ENCODE data around the gene STAG1.
"Not testable (repeated sequence)": the region's sequence is repeated elsewhere in the genome, so short reads cannot be mapped to it uniquely, and the experiment has no call there.

STAG1 gene

DNA sequence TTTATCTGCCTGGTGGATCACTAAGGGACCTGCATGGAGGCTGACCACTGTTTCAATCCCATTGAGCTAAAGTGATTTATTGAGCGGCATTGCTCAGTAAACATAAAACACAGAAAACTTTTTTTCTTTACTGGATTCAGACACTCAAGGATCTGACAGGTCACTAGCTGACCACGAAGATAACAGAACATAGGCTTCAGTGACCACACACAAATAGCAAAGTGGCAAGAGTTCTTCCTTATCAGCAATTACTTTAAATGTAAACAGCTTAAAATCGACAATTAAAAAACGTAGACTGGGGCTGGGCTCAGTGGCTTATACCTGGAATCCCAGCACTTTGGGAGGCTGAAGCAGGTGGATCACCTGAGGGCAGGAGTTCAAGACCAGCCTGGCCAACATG is 48.7 kb downstream of the STAG1 start:
- DNase-seq (ENCODE audit: low read depth) = no peak

DNA sequence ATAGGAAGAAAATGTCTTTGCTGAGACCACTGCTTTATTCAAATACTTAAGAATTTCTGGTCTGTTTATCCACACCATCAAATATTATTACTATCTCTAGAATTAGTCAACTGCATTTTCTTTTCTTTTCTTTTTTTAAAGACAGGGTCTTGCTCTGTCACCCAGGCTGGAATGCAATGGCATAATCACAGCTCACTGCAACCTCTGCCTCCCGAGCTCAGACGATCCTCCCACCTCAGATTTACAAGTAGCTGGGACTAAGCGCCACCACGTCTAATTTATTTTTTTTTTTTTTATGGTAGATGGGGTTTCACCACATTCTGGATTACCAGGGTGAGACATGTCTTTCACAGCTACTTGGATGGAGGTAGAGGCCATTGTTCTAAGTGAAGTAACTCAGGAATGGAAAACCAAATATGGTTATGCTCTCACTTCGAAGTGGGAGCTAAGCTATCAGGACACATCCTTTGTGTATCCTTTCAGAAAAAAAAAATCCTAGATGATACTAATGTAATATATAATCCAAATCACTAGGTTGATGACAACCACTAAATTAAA is 52.8 kb downstream of the STAG1 start:
- no peak for DNase-seq (ENCODE audit: low read depth)

GRCh38 chr3:136698361-136698760 is 53.8 kb downstream of the STAG1 start:
- DNase-seq (ENCODE audit: low read depth) = no peak

DNA sequence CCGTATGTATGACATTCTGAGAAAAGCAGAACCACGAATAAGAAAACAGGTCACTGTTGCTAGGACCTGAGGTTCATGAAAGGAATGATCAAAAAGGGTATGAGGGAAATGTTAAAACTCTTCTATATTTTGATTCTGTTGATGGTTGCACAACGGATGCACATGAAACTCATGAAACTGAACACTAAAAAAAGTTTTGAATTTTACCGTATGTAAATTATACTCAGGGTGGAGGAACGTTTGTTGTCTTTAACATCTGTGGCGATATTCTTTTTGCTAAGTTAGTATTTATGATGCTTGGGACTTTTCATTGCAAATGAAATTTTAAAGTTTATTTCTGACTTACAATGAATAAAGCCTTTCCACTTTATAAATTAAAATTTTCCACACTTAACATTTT is 55.4 kb downstream of the STAG1 start:
- no peak for DNase-seq (ENCODE audit: low read depth)

DNA sequence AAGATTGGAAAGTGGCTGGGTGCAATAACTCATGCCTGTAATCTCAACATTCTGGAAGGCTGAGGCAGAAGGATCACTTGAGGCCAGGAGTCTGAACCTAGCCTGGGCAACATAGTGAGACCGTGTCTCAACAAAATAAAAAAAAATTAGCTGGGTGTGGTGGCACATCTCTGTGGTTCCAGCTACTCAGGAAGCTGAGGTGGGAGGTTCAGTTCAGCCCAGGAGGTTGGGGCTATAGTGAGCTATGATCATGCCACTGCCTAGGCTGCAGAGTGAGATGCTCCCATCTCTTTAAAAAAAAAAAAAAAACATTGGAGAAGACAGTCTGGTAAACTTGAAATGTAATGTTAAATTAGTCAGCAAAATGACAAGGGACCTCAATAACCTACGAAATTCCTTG is 57.9 kb downstream of the STAG1 start:
- no peak for DNase-seq (ENCODE audit: low read depth)

DNA sequence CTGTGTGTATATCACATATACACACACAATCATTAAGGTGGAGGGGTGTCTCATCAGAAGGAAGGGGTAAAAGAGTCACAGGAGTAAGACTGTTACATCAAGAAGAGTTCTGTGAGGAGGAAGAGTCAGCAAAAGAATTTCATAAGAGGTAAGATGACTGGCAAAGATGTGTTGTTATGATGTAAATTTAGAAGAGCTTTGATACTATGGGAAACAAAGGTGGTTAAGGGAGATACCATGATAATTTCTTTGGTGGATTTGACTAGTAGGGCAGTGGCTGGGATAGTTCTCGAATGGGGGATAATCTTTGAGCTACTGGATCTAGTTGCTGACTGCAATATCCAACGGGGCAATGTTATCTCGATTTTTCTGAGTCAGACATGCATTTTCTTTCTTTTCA is 61.6 kb downstream of the STAG1 start:
- no peak for DNase-seq (ENCODE audit: low read depth)

GRCh38 chr3:136685882-136686281 is 66.3 kb downstream of the STAG1 start:
- DNase-seq (ENCODE audit: low read depth) = no peak

- no peak for DNase-seq (ENCODE audit: low read depth)
These were observed 69.4 kb downstream of the STAG1 start for GRCh38 chr3:136682740-136683312.

GRCh38 chr3:136678981-136679380 is 73.2 kb downstream of the STAG1 start:
- no peak for DNase-seq (ENCODE audit: low read depth)

DNA sequence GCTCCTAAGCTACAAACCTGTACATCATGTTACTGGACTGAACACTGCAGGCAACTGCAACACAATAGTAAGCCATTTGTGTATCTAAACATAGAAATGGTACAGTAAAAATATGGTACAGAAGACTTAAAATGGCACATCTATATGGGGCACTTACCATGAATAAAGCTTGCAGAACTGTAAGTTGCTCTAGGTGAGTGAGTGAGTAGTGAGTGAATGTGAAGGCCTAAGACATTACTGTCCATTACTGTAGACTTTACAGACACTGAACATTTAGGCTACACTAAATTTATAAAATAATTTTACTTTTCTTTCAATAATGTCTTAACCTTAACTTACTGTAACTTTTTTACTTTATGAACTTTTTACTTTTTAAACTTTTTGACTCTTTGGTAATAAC is 76.2 kb downstream of the STAG1 start:
- no peak for DNase-seq (ENCODE audit: low read depth)

- DNase-seq (ENCODE audit: low read depth) = no peak
These were observed 76.9 kb downstream of the STAG1 start for GRCh38 chr3:136675150-136675858.

DNA sequence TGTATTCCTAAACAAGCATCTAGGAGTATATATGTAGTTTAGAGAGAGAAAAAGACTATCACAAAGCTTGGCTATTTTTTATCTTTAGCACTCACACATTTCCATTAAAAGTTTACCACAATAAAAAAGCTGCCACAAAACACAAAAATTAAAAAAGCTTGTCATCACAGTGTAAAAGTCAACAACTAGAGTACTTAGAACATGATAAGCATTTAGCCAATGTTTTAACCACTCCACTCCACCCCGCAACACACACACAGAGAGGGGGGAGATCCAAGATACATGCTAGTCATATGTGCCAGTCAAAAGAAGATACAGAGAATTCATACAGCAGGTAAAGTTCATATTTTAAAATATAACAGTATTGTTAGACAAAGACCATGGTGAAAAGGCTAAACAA is 79.7 kb downstream of the STAG1 start:
- no peak for DNase-seq (ENCODE audit: low read depth)

DNA sequence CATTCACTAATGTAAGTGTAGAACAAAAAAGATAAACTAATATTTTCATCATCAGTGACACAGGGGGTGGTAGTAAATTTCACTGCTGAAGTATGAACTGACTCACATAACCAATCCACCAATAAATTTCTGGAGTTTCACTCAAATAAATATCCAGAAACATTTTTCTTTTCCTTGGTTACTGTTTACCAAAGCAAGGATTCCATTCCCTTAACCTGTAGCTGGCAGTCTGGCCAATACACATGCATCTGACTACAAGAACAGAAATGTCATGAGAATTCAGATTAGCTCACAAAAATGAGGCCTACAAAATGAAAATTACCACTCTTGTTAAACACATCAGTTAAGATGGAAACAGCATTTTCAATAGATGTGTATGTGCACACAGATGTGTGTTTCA is 80.3 kb downstream of the STAG1 start:
- no peak for DNase-seq (ENCODE audit: low read depth)

DNA sequence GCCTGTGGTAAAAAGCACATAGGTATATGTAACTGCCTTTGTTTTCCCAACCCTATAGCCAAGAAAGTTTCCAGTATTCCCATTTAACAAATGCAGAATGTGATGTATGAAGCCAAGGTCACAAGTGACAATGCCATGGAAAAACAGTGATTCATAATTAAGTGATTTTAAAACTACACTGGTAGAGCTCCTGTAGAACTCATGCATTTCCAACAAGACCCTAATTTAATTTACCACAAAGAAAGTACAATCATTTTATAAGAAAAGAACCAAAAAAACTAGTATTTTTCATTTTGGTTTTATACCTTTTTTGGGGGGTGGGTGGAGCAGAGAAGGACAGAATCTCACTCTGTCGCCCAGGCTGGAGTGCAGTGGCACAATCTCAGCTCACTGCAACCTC is 82.0 kb downstream of the STAG1 start:
- no peak for DNase-seq (ENCODE audit: low read depth)

GRCh38 chr3:136667081-136667480 is 85.1 kb downstream of the STAG1 start:
- DNase-seq (ENCODE audit: low read depth) = no peak

- DNase-seq (ENCODE audit: low read depth) = not testable (repeated sequence)
These were observed 85.9 kb downstream of the STAG1 start for GRCh38 chr3:136666301-136666700.

GRCh38 chr3:136664771-136665170 is 87.4 kb downstream of the STAG1 start:
- no peak for DNase-seq (ENCODE audit: low read depth)

DNA sequence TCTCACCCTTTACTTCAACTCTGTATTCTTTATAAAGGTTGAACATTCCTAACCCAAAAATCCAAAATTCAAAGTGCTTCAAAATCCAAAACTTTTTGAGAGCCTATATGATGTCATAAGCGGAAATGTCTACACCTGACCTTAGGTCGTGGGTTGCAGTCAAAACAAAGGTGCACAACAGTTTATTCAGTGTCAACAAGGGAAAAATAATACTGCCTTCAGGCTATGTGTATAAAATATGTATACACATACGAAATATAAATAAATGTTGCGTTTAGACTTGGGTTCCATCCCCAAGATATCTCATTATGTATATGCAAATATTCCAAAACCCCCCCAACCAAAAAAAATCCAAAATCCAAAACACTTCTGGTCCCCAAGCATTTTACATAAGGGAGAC is 90.9 kb downstream of the STAG1 start:
- DNase-seq (ENCODE audit: low read depth) = no peak

DNA sequence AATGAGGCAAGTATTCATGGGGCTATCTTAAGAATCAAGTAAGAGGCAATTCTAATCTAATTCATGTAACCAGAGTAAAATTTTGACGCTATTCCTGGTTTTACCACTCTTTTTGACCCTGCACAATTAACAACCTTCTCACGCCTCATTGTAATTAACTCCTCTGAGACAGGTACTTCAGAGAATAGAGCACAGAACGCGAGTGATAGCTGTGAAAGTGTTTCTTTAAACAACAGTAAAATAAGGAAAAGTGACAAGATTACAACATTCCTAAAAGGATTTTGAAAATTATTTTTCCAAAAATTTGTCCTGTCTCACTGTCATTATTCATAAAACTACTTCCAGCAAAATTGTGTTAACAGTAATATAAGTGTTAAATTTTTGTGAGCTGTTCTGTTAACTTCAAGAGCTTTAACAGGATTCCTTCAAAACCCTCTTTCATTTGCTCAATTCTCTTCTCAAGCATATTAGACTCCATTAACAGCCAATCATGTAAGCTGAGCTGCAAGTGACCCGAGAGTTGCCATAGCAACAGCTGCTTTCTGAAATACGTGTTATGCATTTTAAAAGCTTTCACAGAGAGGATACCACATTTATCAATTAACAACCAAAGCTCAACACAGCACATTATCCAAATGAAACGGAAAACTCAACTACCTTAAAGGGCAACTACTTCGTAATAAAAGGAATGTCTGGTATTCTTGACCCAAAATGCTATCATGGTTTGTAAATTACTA is 93.1 kb downstream of the STAG1 start:
- DNase-seq (ENCODE audit: low read depth) = no peak

DNA sequence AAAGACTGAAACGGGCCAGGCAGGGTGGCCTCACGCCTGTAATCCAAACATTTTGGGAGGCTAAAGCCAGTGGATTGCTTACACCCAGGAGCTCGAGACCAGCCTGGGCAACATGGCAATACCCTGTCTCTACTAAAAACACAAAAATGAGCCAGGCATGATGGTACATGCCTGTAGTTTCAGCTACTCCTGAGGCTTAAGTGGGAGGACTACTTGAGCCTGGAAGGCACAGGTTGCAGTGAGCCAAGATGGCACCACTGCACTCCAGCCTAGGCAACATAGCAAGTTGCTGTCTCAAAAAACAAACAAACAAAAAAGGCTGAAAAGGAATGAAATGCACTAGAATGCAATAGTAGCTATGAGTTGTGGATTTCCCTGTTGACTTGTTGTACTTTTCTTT is 94.7 kb downstream of the STAG1 start:
- DNase-seq (ENCODE audit: low read depth) = no peak

DNA sequence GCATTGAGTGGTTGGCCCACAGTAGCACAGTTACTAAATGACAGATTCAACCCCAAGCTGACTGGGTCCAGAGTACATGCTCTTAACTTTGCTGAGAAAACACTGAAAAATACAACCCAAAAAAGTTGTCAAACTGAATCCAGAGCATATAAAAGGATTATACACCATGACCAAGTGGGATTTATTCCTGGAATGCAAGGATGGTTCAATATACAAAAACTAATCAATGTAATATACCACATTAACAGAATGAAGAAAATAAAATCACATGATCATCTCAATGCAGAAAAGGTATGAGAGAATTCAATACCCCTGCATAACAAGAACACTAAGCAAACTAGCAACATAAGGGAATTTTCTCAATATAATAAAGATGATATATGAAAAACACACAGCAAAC is 98.5 kb downstream of the STAG1 start:
- DNase-seq (ENCODE audit: low read depth) = no peak

DNA sequence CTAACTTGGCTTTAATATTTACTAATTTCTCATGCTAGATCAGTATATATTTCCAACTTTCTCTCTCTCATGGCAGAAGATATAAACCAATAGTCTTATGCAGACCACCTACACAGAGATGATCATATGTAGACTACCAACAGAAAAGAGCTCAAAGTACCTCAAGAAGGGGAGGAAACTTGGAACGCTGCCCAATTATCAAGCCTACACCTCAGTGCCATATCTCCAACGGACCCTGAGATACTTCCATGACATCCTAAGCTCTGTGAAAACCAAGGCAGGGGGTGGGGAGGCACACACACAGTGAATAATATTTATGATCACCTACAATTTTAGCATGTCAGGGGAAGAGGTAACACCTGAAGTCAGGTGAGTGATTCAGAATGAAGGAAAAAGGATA is 100.6 kb downstream of the STAG1 start:
- no peak for DNase-seq (ENCODE audit: low read depth)

GRCh38 chr3:136650461-136650860 is 101.7 kb downstream of the STAG1 start:
- no peak for DNase-seq (ENCODE audit: low read depth)

Data from activated T-helper 9 cell treated with anti-CD3 and anti-CD28 coated beads, Interleukin-2, amount 50 U/mL, for 16 hours (primary cell).